ENCODE measurements around the gene CFDP1. TPM values are rescaled to one million over a fixed set of nuclear protein-coding genes. Genes with fewer than 3 reads are reported as not detected.
"Not testable (repeated sequence)": the region's sequence is repeated elsewhere in the genome, so short reads cannot be mapped to it uniquely, and the experiment has no call there.

Gene CFDP1
- total and polyA plus RNA-seq, 2 donors (not counting 1 experiment from before 2014, with no cell fraction given) = 47.9 to 80.0 TPM

GRCh38 chr16:75457485-75458021, 24.2 kb upstream of the CFDP1 start:
- Histone ChIP-seq H3K4me3 (replicated peaks in 1 of 4; ENCODE audit: control extremely low read depth in 1 of 4, insufficient read depth in 1 of 4, low read depth in 3 of 4, low read length in 4 of 4) (no peak overlapping the region), H3K27ac (ENCODE audit: insufficient read depth, low read length) (no peak overlapping the region), H3K79me2 (ENCODE audit: control insufficient read depth, insufficient read depth, low read length) (peaks cover 45% of the 10 kb centered on the region), H2AFZ (ENCODE audit: low read length) (no peak overlapping the region), H3K27me3 (ENCODE audit: control insufficient read depth, insufficient read depth, low read length) (no peaks in the 10 kb centered on the region), H3K4me2 (ENCODE audit: extremely low read depth, insufficient read depth, low read length) (no peak overlapping the region), H3K9me3 (ENCODE audit: control insufficient read depth, insufficient read depth, low read depth, low read length) (no peaks in the 10 kb centered on the region), H3K4me1 (ENCODE audit: control insufficient read depth, extremely low read depth, insufficient read depth, low read length) (no peaks in the 10 kb centered on the region), H4K20me1 (ENCODE audit: control insufficient read depth, extremely low read depth, insufficient read depth, low read length) (no peaks in the 10 kb centered on the region), H3K9ac (ENCODE audit: insufficient read depth, low read length) (no peak overlapping the region), H3K36me3 (ENCODE audit: control insufficient read depth, insufficient read depth, low read length) (no peaks in the 10 kb centered on the region)
- TF ChIP-seq EZH2 (IDR thresholded peaks at IDR 0.05; ENCODE audit: low read length, missing control alignments) (no peak), CTCF (conservative IDR thresholded peaks at IDR 0.05 in 1 of 2, IDR thresholded peaks at IDR 0.05 in 1 of 2; ENCODE audit: low read depth in 1 of 2, low read length in 2 of 2) (no peak)
- no peak for DNase-seq (ENCODE audit: low read depth in 2 of 2)

DNA sequence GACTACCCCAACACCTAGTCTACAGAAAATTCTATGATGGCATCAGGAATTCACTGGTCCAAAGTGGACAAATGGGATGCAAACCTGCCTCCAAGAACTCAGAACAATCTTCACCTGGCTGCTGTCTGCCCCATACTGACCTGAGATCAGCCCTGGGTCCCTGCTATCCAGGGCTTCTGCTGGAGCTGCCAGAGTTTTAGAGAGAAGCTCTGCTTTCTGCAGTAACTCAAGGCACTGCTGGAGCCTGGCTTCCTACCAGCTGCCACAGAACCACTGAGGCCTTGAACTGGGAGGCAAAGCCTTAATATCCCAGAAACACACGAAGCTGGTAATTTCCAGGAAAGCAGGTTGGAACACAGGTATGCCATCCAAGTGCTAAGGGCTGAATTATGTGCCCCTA, 23.7 kb upstream of the CFDP1 start:
- H3K27me3 ChIP-seq (ENCODE audit: control insufficient read depth, insufficient read depth, low read length) = no peaks in the 10 kb centered on the region
- TF ChIP-seq EZH2 (IDR thresholded peaks at IDR 0.05; ENCODE audit: low read length, missing control alignments) (no peak), CTCF (conservative IDR thresholded peaks at IDR 0.05 in 1 of 2, IDR thresholded peaks at IDR 0.05 in 1 of 2; ENCODE audit: low read depth in 1 of 2, low read length in 2 of 2) (no peak)
- DNase-seq (ENCODE audit: low read depth in 2 of 2) = no peak
- H3K4me1 ChIP-seq (ENCODE audit: control insufficient read depth, extremely low read depth, insufficient read depth, low read length) = no peaks in the 10 kb centered on the region
- H3K4me2 ChIP-seq (ENCODE audit: extremely low read depth, insufficient read depth, low read length) = no peak overlapping the region
- H3K9me3 ChIP-seq (ENCODE audit: control insufficient read depth, insufficient read depth, low read depth, low read length) = no peaks in the 10 kb centered on the region
- no peak overlapping the region for H2AFZ ChIP-seq (ENCODE audit: low read length)
- no peak overlapping the region for H3K4me3 ChIP-seq (replicated peaks in 1 of 4; ENCODE audit: control extremely low read depth in 1 of 4, insufficient read depth in 1 of 4, low read depth in 3 of 4, low read length in 4 of 4)
- no peaks in the 10 kb centered on the region for H4K20me1 ChIP-seq (ENCODE audit: control insufficient read depth, extremely low read depth, insufficient read depth, low read length)
- no peak overlapping the region for H3K27ac ChIP-seq (ENCODE audit: insufficient read depth, low read length)
- H3K36me3 ChIP-seq (ENCODE audit: control insufficient read depth, insufficient read depth, low read length) = no peaks in the 10 kb centered on the region
- peaks cover 39% of the 10 kb centered on the region for H3K79me2 ChIP-seq (ENCODE audit: control insufficient read depth, insufficient read depth, low read length)
- H3K9ac ChIP-seq (ENCODE audit: insufficient read depth, low read length) = no peak overlapping the region

- H3K9me3 ChIP-seq (ENCODE audit: control insufficient read depth, insufficient read depth, low read depth, low read length); H3K4me2 ChIP-seq (ENCODE audit: extremely low read depth, insufficient read depth, low read length); H3K27me3 ChIP-seq (ENCODE audit: control insufficient read depth, insufficient read depth, low read length); H3K9ac ChIP-seq (ENCODE audit: insufficient read depth, low read length); H3K27ac ChIP-seq (ENCODE audit: insufficient read depth, low read length); DNase-seq (ENCODE audit: low read depth in 2 of 2); H3K4me3 ChIP-seq (replicated peaks in 1 of 4; ENCODE audit: control extremely low read depth in 1 of 4, insufficient read depth in 1 of 4, low read depth in 3 of 4, low read length in 4 of 4); H4K20me1 ChIP-seq (ENCODE audit: control insufficient read depth, extremely low read depth, insufficient read depth, low read length); H3K4me1 ChIP-seq (ENCODE audit: control insufficient read depth, extremely low read depth, insufficient read depth, low read length); H2AFZ ChIP-seq (ENCODE audit: low read length); H3K36me3 ChIP-seq (ENCODE audit: control insufficient read depth, insufficient read depth, low read length): not testable (repeated sequence)
- H3K79me2 ChIP-seq (ENCODE audit: control insufficient read depth, insufficient read depth, low read length) = peaks cover 34% of the 10 kb centered on the region
These were observed 23.2 kb upstream of the CFDP1 start for GRCh38 chr16:75456486-75456885.

Measured in fibroblast of lung (primary cell).